Transverse colon (tissue), 4 donors: Measurements from ENCODE around the gene YIPF1. TPM values are rescaled to one million over a fixed set of nuclear protein-coding genes. Genes with fewer than 3 reads are reported as not detected.

ENCODE experiments used
- DNase-seq: peaks from one replicate; pipeline ENCODE4 v3.0.0-alpha.2; 2019
- H3K27ac ChIP-seq, 4 donors: fragments of 200-600 bp; sonication (generic); 2 replicates each; pipeline ENCODE4 v1.5.1; 2016 to 2018; ENCODE audit warnings: inconsistent platforms in 4 of 4
- H3K27me3 ChIP-seq: fragments of 200-600 bp; sonication (generic); 2 replicates; pipeline ENCODE4 v1.5.1; 2017; ENCODE audit warnings: inconsistent platforms
- H3K36me3 ChIP-seq, 4 donors: fragments of 200-600 bp; sonication (generic); 2 replicates each; pipeline ENCODE4 v1.5.1; 2017 to 2019; ENCODE audit warnings: inconsistent platforms in 4 of 4
- H3K4me1 ChIP-seq, 4 donors: fragments of 200-600 bp; sonication (generic); 2 replicates each; pipeline ENCODE4 v1.5.1; 2017 to 2020; ENCODE audit warnings: inconsistent platforms in 4 of 4
- H3K4me3 ChIP-seq, 4 donors: fragments of 200-600 bp; sonication (generic); 1 replicate in 1 of 4; 2 replicates in 3 of 4; pipeline versions ENCODE4 v1.5.1 to v1.6.1; 2017 to 2019; ENCODE audit warnings: inconsistent platforms in 4 of 4
- H3K9me3 ChIP-seq, 2 donors: fragments of 200-600 bp; sonication (generic); 2 replicates each; pipeline ENCODE4 v1.5.1; 2017 to 2019; ENCODE audit warnings: inconsistent platforms in 2 of 2
- EP300 ChIP-seq: sonication (generic); formaldehyde crosslinking; IDR thresholded peaks from one replicate; pipeline ENCODE4 v1.6.1; 2017; ENCODE audit warnings: antibody characterized with exemption, low read depth
- POLR2A ChIP-seq: fragments of 450-650 bp; IDR thresholded peaks from one replicate; pipeline ENCODE4 v1.6.1; 2016; ENCODE audit warnings: antibody characterized with exemption, mild to moderate bottlenecking, moderate library complexity
- POLR2AphosphoS5 ChIP-seq, 3 donors: sonication (generic); formaldehyde crosslinking; IDR thresholded peaks; one replicate each; pipeline ENCODE4 v1.6.1; 2016; ENCODE audit warnings: antibody characterized with exemption in 3 of 3
- WGBS, 2 donors: methylation state at CpG; one replicate each; pipeline ENCODE4 v1.1.5; 2018; ENCODE audit warnings: low coverage in 1 of 2; 5-methylcytosine and 5-hydroxymethylcytosine counted together
- in situ Hi-C, 4 donors: fragments of 200-750 bp; cut with MboI; loops; one replicate each; pipeline versions ENCODE4 v1.15.0 to v1.15.1; 2017; ENCODE audit warnings: low sequenced_read_pairs in 3 of 4, low pct_ligation_motif_present in 1 of 4, low pct_unique_long_range_greater_than_20kb in 1 of 4
- intact Hi-C: fragments of 100-400 bp; cut with DNase I; formaldehyde crosslinking; loops from one replicate; pipeline ENCODE4 v1.15.1; 2023; ENCODE audit warnings: low total_unique reads
- total RNA-seq, 4 donors: library from RNA; depleted of rRNA; stranded (reverse); fragments of >200 nt; gene quantifications; one replicate each; pipeline ENCODE4 v1.1.0, GENCODE V29; 2016
- TF ChIP-seq, protein P1 (sequence below), 5 experiments: fragments of 200-600 bp in 3 of 5; fragments of 450-650 bp in 2 of 5; sonication (generic) in 3 of 5; IDR thresholded peaks; 1 replicate in 2 of 5; 2 replicates in 3 of 5; pipeline ENCODE4 v1.5.1; 2016 to 2017; ENCODE audit warnings: antibody characterized with exemption in 5 of 5, inconsistent platforms in 3 of 5, mild to moderate bottlenecking in 2 of 5, moderate library complexity in 1 of 5

YIPF1 gene
- total RNA-seq, 4 donors from 2014 or later: 10.1 to 24.6 (median 17.4) TPM

DNA sequence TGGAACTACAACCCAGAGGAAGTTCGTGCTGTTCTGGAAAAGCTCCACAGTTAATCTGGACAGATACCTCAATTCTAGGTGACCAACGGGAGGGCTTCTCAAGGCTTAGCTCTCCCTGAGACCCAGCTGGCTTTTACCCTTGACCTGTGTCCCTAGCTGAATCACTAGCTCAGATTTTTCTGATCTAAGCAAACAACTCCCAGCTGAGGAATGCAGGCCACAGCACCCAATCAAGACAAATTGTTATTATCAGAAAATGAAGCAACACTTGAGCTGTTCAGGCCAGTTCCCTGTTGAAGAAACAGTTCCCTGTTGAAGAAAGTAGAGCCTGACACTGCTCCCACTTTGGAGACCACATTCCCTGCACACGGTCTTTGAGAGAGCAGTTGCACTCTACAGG is 20.3 kb upstream of the YIPF1 start:
- H3K4me3 ChIP-seq: no peak overlapping the region
- no peak overlapping the region for H3K27ac ChIP-seq
- TF ChIP-seq, protein P1, sequence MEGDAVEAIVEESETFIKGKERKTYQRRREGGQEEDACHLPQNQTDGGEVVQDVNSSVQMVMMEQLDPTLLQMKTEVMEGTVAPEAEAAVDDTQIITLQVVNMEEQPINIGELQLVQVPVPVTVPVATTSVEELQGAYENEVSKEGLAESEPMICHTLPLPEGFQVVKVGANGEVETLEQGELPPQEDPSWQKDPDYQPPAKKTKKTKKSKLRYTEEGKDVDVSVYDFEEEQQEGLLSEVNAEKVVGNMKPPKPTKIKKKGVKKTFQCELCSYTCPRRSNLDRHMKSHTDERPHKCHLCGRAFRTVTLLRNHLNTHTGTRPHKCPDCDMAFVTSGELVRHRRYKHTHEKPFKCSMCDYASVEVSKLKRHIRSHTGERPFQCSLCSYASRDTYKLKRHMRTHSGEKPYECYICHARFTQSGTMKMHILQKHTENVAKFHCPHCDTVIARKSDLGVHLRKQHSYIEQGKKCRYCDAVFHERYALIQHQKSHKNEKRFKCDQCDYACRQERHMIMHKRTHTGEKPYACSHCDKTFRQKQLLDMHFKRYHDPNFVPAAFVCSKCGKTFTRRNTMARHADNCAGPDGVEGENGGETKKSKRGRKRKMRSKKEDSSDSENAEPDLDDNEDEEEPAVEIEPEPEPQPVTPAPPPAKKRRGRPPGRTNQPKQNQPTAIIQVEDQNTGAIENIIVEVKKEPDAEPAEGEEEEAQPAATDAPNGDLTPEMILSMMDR (IDR thresholded peaks at IDR 0.05): no peak
- TF ChIP-seq POLR2AphosphoS5 (IDR thresholded peaks at IDR 0.05) (no peak), POLR2A (no peak), EP300 (no peak)
- H3K4me1 ChIP-seq: no peaks in the 10 kb centered on the region
- H3K27me3 ChIP-seq: no peaks in the 10 kb centered on the region
- no peaks in the 10 kb centered on the region for H3K36me3 ChIP-seq
- H3K9me3 ChIP-seq: no peaks in the 10 kb centered on the region
- DNase-seq: no peak
- in situ Hi-C loops: no loop called here
- WGBS, 2 donors: 87% methylated on average over 3 of the region's 3 CpGs; no CpG with 5 or more reads in 1 of the 2 donors
- intact Hi-C loops: no loop called here

GRCh38 chr1:53906121-53906520 is 16.5 kb upstream of the YIPF1 start:
- DNase-seq: no peak
- Histone ChIP-seq H3K4me3 (no peak overlapping the region), H3K9me3 (no peaks in the 10 kb centered on the region), H3K27me3 (no peaks in the 10 kb centered on the region), H3K4me1 (no peaks in the 10 kb centered on the region), H3K27ac (no peak overlapping the region), H3K36me3 (no peaks in the 10 kb centered on the region)
- 93% methylated on average over 4 of the region's 4 CpGs; no CpG with 5 or more reads in 1 of the 2 donors for WGBS, 2 donors
- TF ChIP-seq POLR2A: no peak
- no peak for TF ChIP-seq POLR2AphosphoS5 (IDR thresholded peaks at IDR 0.05)
- TF ChIP-seq, protein P1 (IDR thresholded peaks at IDR 0.05): no peak
- TF ChIP-seq EP300: no peak
- in situ Hi-C loops (no loop called here), intact Hi-C loops (no loop called here)

DNA sequence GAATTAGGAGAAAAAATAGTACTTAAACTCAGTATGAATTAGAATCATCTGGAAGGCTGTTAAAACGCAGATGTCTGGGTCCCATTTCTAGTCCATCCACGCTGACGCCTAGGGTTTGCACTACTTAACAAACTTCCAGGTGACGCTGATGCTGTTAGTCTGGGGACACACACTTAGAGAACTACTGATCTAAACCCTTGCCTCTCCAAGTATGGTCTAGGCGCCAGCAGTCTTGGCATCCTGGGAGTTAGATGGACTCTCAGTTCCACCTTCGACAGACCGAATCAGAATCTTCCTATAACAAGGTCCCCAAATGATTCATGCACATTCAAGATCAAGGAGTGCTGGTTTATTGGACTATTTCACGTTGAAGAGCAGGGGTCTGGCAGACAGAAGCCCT is 15.9 kb upstream of the YIPF1 start:
- intact Hi-C loops: no loop called here
- no peaks in the 10 kb centered on the region for H3K9me3 ChIP-seq
- no peak overlapping the region for H3K4me3 ChIP-seq
- H3K36me3 ChIP-seq: no peaks in the 10 kb centered on the region
- H3K4me1 ChIP-seq: no peaks in the 10 kb centered on the region
- H3K27me3 ChIP-seq: no peaks in the 10 kb centered on the region
- in situ Hi-C loops: no loop called here
- no peak overlapping the region for H3K27ac ChIP-seq
- no peak for DNase-seq
- no peak for TF ChIP-seq EP300
- no peak for TF ChIP-seq POLR2AphosphoS5 (IDR thresholded peaks at IDR 0.05)
- no peak for TF ChIP-seq POLR2A
- TF ChIP-seq, protein P1 (IDR thresholded peaks at IDR 0.05): no peak
- 95 to 98% methylated on average over 4 to 8 of the region's 8 CpGs for WGBS, 2 donors

DNA sequence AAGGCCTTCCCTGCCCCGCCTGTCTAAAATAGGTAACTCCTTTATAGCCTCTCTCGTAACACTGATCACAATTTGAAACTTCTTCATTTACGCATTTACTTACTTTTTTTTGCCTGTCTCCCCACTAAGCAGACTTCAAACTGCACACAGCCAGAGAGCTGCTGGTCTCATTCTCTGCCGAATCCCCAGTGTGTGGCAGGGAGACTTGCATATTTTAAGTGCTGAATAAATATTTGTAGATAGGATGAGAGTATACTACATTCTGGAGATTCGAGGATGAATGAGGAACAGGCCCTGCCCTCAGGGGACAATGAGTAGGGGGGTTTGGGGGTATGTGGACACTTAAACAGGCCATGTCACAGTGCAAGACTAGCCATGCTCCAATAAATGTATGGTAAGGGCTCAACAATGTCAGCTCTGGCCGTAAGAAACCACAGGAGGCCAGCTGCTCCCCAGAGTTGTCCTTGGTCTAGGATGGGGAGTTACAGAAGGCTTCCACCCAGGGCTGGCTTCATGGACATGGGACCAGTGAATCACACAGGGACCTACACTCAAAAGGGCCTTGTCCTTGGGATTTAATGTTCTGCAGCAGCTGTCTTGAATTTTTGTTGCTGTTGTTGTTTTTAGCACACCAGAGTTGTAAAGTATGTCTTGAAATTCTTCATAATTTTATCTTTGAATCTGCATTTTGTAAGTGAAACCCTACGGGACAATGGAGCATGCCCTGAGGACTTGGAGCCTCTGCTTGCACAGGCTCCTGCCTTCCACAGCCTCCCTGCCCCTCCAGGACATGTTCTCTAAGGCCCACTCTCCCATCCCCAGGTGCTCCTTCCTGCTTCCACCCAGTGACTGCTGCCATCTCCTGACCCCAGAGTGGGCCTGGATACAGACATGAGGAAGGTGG is 12.9 kb upstream of the YIPF1 start:
- Histone ChIP-seq H3K9me3 (no peaks in the 10 kb centered on the region), H3K27ac (no peak overlapping the region), H3K27me3 (no peaks in the 10 kb centered on the region), H3K4me3 (no peak overlapping the region), H3K36me3 (no peaks in the 10 kb centered on the region), H3K4me1 (peaks cover under 1 to 23% (median 10%) of the 10 kb centered on the region in 4 donors)
- in situ Hi-C loops (no loop called here), intact Hi-C loops (no loop called here)
- DNase-seq: no peak
- 69 to 80% methylated on average over 4 to 7 of the region's 7 CpGs for WGBS, 2 donors
- TF ChIP-seq POLR2A (no peak), EP300 (no peak), POLR2AphosphoS5 (IDR thresholded peaks at IDR 0.05) (no peak)
- TF ChIP-seq, protein P1 (IDR thresholded peaks at IDR 0.05): no peak
